ENCODE results near the gene TMEM150A.
"Not testable (repeated sequence)": the region's sequence is repeated elsewhere in the genome, so short reads cannot be mapped to it uniquely, and the experiment has no call there.

TMEM150A gene

DNA sequence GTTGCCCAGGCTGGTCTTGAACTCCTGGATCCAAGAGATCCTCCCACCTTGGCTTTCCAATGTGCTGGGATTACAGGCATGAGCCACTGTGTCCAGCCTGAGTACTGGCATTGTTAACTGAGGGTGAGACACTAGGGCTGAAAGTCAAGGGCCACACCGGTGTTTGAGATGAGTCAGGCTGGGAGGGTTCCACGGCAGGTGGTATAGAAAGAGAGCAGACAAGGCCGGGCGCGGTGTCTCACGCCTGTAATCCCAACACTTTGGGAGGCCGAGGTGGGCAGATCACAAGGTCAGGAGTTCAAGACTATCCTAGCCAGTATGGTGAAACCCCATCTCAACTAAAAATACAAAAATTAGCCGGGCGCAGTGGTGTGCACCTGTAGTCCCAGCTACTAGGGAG lies 10.2 kb downstream of the TMEM150A start:
- not testable (repeated sequence) for DNase-seq

- no peak for DNase-seq
Measured at GRCh38 chr2:85591563-85591962, 10.9 kb downstream of the TMEM150A start.

DNA sequence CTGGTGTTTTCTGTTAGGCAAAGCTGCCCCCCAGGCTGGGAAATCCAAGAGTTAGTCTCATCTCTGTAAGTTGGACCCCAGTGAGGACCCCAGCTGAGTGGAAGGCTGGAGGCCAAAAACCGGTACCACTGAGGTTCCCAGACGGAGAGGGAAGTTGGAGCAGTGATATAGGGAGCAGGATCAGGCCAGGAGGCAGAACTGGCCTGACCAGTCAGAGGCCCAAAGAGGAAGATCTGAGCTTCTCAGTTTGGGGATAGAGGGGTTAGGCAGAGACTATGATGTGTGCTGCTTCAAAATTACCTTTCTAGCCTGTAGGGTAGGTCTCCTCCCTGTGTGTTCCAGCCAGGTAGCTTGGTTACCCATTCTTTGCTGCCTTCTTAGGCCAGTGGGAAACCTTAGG lies 11.5 kb downstream of the TMEM150A start:
- DNase-seq = no peak

DNA sequence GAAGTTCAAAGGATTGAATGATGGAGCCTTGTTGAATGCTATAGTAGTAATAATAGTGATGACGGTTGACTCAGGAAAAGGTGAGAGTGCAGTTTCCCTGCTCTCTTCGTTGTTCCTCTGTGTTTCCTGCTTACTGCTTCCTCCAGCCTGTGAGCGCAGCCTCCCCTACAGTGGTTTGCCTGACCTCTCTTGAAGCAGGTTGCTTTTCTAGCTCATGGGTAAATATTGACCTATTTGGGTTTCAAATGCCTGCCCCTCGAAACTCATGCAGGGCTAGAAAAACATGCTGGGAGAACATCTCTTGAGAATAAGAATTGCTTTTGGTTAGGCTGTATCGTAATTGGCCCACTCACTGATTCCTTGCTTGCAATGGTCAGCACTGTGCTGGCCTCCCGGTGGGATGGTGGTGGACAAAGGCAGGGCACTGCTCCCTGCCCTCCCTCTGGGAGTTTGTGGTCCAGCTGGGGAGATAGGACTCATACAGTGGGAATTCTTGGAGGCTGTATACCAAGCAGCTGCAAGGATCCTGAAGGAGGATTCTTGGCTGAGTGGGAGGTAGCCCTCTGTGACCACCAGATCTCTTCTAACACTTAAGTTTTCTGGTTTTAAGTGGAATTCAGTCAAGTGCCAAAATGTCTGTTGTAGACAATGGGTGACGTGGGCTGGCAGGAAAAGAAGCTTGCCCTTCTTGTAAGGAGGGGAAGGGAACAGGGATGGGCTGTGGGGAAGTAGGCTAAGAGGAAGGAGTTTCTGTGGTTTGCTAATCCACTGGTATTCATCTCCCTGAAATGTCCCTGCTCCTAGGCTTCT lies 12.3 kb downstream of the TMEM150A start:
- DNase-seq = no peak

DNA sequence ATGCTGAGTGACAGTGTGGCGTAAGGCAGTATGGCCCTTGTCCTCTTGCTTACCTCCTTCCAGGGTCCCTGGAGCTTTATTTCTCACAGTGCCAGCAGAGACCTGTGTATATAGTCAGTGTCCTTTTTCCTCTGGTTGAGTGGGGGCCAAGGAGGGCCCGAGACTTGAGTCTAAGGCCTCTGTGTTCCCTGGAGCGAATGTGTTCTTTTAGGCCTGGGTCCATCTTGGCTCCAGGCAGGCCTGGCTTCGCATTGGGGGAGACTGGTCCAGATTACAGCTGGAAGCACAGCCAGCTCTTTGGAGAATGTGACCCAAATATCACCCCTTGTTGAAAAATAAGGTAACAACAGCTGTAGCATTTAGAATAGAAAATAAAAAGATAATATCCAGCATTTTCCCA lies 13.3 kb downstream of the TMEM150A start:
- no peak for DNase-seq

DNA sequence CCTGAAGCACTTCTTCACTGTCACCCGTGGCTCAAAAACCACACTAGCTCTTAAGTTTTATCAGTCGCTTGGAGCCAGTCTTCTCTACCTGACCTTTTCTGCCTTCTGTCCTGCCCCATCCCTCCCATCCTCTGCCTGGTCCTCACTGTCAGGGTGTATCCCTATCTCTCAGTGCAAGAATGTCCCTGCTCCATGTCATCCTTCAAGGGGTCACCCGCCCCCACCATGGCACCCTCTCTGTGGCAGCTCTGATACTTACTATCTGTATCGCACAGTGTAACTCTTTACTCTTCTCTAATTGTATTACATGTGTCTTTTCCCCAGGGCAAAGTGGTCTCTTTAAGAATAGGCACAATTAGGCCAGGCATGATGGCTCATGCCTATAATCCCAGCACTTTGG lies 13.9 kb downstream of the TMEM150A start:
- DNase-seq = no peak

GRCh38 chr2:85588236-85588635 lies 14.3 kb downstream of the TMEM150A start:
- DNase-seq = no peak

- no peak for DNase-seq
Measured at GRCh38 chr2:85585781-85586105, 16.8 kb downstream of the TMEM150A start.

GRCh38 chr2:85584857-85585780 lies 17.4 kb downstream of the TMEM150A start:
- no peak for DNase-seq

GRCh38 chr2:85584354-85584856 lies 18.1 kb downstream of the TMEM150A start, which contains the start of gene VAMP5:
Gene VAMP5, plus strand, starts transcription at chr2:85584431. Its CDS starts 60 bp downstream, at chr2:85584491.
- no peak for DNase-seq

DNA sequence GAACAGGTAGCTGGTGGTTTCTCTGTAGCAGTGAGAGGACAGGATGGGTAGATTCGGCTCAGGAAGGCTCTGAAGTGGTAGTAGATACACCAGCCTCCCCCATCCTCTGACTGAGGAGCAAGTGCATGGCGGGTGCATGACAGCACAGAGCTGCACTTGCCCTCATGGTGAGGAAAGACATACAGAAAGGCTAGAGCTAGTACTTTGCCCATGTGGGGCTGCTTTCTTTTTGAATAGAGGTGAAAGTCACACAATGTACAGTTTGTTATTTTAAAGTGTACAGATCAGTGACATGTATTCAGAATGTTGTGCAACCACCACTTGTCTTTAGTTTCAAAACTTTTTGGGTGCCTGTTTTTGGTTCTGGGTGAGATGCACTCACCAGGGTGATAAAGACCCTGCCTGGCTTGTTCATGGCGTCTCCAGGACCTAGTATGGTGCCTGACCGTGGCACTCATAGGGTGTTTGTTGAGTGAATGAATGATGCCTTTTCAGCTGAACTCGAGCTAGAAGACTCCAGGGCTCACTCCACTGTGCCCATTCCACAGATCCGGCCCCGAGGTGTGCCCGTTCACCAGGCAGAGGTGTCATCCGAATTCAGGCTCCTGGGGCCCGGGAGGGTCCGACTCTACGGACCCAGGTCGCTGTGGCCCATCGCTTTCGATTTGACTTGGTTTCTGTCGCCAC lies 18.7 kb downstream of the TMEM150A start:
- DNase-seq = no peak

GRCh38 chr2:85582492-85582891 lies 20.0 kb downstream of the TMEM150A start:
- DNase-seq = no peak

- no peak for DNase-seq
Measured at GRCh38 chr2:85580206-85580605, 22.3 kb downstream of the TMEM150A start.

GRCh38 chr2:85579266-85579935 lies 23.1 kb downstream of the TMEM150A start:
- DNase-seq = no peak

- no peak for DNase-seq
Measured at GRCh38 chr2:85578243-85579180, 24.0 kb downstream of the TMEM150A start.

DNA sequence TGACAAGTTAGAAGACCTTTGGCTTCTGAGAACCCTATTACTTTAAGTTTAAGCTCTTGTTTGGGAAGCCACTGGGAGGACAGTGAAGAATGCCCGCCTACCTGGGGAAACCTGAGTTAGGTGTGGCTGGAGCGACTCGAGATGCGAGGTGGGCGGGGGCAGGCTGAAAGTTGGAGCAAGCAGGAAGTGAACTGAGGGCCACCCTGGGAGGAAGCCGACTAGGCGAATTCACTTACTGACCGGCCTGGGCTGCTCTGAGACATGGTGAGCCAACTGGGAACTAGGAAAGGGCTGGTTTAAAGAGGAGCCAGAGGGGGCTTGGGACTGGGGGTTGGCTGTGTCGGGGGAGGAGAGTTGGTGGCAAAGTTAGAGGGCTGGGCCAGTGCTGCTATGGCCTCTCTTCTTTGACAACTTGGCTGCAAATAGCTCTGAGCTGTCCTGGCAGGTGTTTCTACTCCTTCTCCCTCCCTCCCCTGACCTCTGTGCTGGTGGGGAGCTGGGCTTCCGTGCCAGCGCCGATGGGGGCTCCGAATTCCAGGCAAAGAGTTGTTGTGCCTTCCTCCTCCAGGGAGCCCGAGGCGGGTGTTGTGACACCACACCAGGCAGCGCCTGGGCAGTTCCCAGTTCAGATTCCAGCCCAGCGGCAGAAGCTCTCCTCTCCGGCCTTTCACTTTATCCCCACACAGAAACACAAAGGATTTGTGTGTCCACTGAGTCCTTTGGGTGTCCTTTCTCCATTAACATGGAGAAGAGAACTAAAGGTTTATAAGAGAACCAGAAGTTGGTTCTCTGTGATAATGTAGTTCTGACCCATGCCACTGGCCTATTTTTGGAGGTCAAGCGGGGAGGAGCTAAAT lies 24.9 kb downstream of the TMEM150A start, which contains the start of gene VAMP8:
Gene VAMP8, plus strand, starts transcription at position 201 of the 857 bp plus-strand sequence. Its CDS starts 61 bp downstream, at position 262.
- no peak for DNase-seq

DNA sequence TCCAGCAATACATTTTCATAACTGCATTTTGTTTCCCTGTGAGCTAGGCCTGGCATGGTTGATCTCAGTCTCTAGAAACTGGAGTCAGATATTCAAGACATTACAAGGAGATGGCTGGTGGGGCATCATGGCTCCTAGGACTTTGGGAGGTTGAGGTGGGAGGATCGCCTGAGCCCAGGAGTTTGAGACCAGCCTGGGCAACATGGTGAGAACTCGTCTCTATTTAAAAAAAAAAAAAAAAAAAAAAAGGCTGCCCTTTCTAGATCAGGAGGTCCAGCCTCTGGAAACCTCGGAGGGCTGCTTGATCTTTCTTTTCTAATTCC lies 25.5 kb downstream of the TMEM150A start:
- no peak for DNase-seq

DNA sequence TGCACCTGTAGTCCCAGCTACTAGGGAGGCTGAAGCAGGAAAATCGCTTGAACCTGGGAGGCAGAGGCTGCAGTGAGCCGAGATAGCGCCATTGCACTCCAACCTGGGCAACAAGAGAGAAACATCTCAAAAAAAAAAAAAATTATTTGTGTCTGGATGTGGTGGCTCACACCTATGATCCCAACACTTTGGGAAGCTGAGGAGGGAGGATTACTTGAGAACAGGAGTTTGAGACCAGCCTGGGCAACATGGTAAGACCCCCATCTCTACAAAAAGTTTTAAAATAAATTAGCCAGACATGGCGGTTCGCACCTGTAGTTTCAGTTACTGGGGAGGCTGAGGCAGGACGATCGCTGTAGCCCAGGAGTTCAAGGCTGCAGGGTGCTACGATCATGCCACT lies 26.8 kb downstream of the TMEM150A start:
- no peak for DNase-seq

DNA sequence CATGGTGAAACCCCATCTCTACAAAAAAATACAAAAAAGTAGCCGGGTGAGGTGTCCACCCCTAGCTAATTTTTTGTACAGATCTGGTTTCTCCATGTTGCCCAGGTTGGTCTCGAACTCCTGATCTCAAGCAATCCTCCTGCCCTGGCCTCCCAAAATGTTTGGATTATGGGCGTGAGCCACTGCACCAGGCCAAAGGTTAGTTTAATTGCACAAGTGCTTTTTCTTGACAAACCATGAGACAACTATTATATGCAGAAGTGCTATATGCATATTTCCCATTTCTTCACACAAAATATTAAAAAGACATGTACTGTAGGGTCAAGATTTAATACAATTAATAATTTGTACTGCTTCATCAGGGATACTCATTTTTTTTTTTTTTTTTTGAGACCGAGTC lies 36.2 kb downstream of the TMEM150A start:
- DNase-seq = no peak

DNA sequence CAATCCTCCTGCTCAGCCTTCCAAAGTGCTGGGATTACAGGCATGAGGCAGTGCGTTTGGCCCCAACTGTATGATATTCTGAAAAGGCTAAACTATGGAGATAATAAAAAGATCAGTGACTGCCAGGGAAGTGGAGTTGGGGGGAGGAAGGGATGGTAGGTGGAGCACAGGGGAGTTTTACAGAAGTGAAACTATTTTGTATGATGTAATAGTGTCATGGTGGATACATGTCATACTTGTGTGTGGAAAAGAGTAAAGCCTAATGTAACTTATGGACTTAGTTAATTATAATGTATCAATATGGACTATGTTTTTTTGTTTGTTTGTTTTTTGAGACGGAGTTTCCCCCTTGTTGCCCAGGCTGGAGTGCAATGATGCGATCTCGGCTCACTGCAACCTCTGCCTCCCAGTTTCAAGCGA lies 38.3 kb downstream of the TMEM150A start:
- DNase-seq = no peak

Measured in NCI-H187 treated with DMSO at 0.1 percent for 48 hours (cell line).